GM06990 (cell line): Measurements from ENCODE around the gene PAK5.

Experiments
- DNase-seq: peaks from one replicate; pipeline ENCODE4 v3.0.0-alpha.2; 2011; ENCODE audit not compliant: insufficient read length; ENCODE audit errors: extremely low read depth
- H3K27me3 ChIP-seq: replicated peaks from 2 replicates; pipeline ENCODE4 v1.6.0; 2011; ENCODE audit warnings: low read length; ENCODE audit not compliant: control insufficient read depth, insufficient read depth
- H3K36me3 ChIP-seq: 2 replicates; pipeline ENCODE4 v1.5.1; 2011; ENCODE audit warnings: low read length; ENCODE audit not compliant: control insufficient read depth, insufficient read depth
- H3K4me3 ChIP-seq: replicated peaks from 2 replicates; pipeline ENCODE4 v1.5.1; 2011; ENCODE audit warnings: low read depth, mild to moderate bottlenecking, control low read depth, low read length
- CTCF ChIP-seq: IDR thresholded peaks from 2 replicates; pipeline ENCODE4 v1.5.1; 2011; ENCODE audit warnings: low read length, control low read depth, mild to moderate bottlenecking, inconsistent platforms; ENCODE audit not compliant: insufficient read depth, poor library complexity, severe bottlenecking

Gene PAK5

GRCh38 chr20:9508240-9508661, 330.6 kb downstream of the PAK5 start:
- Histone ChIP-seq H3K4me3 (no peak overlapping the region), H3K27me3 (no peaks in the 10 kb centered on the region), H3K36me3 (no peaks in the 10 kb centered on the region)
- TF ChIP-seq CTCF: no peak
- no peak for DNase-seq

- no peaks in the 10 kb centered on the region for H3K27me3 ChIP-seq
Observed at GRCh38 chr20:9507544-9508239, 331.2 kb downstream of the PAK5 start.

GRCh38 chr20:9506964-9507369, 331.9 kb downstream of the PAK5 start:
- DNase-seq: no peak
- Histone ChIP-seq H3K27me3 (no peaks in the 10 kb centered on the region), H3K4me3 (no peak overlapping the region), H3K36me3 (no peaks in the 10 kb centered on the region)
- no peak for TF ChIP-seq CTCF

More at GRCh38 chr20:9507544-9508239, 331.2 kb downstream of the PAK5 start:
- no peak for DNase-seq
- no peak for TF ChIP-seq CTCF
- no peak overlapping the region for H3K4me3 ChIP-seq
- no peaks in the 10 kb centered on the region for H3K36me3 ChIP-seq

DNA sequence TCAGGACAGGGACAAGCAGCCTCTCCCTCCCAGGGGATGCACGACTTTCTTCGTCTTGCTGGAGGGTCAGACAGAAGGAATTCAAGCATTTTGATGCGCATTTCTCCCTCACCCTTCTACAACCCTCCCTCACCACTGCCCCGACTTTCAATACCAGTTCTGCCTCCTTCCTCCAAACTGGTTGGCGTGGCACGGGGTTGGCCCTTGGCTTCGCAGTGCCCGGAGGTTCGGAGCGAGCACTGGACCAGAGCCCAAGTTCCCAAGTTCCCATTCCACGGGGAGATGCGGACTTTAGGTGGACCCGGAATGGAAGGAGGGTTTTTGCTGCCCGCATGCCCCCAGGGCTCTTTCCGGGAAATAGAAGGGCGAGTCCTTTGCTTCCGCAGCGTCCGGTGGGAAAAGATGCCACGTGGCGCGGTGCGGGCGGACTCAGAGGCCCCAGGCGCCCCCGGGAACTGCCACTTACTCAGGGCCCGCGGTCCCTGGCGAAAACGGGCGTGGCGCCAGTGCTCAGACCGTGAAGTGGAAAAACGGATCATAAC, 332.5 kb downstream of the PAK5 start:
- DNase-seq: no peak
- no peaks in the 10 kb centered on the region for H3K27me3 ChIP-seq
- no peak for TF ChIP-seq CTCF
- no peak overlapping the region for H3K4me3 ChIP-seq
- no peaks in the 10 kb centered on the region for H3K36me3 ChIP-seq

DNA sequence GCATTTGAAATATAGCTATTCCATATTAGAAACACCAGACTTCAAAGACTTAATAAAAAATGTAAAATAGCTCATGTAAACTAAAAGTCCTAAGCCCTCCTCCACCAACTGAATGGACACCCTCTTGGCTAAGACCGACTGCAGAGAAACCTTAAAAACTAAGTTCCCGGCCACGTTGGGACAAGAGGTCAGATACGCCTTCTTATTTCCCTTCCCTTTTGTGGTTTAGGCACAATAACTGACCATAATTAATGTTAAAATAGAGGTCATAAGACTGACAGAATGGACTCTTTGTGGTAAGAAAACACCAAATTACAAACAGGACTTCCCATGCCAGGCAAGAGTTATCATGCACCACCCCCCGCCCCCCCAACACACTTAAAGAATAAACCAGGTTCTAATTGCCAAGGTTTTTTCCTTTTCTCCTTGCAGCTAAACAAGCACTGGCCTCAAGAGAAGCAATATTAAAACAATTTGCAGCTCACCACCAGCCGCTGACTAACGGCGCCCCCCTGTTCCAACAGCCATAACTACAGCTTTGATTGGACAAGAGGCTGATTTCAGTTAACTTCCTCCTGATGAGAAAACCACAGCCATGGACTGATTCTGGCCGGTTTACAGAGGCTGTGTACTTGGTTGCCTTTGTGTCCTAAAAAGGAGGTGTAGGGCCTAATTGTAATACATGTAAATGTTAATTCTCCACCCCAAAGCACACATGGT, 335.2 kb downstream of the PAK5 start:
- no peak for DNase-seq
- no peak overlapping the region for H3K4me3 ChIP-seq
- H3K36me3 ChIP-seq: no peaks in the 10 kb centered on the region
- peak; percentile 27 for TF ChIP-seq CTCF
- H3K27me3 ChIP-seq: no peaks in the 10 kb centered on the region
